Measurements from ENCODE around the gene RBM6. TPM values are rescaled to one million over a fixed set of nuclear protein-coding genes. Genes with fewer than 3 reads are reported as not detected.
"Not testable (repeated sequence)": the region's sequence is repeated elsewhere in the genome, so short reads cannot be mapped to it uniquely, and the experiment has no call there.

RBM6 gene
- total RNA-seq, 1 donor from 2014 or later, result 101 TPM

GRCh38 chr3:49911124-49911420, 28.9 kb upstream of the RBM6 start:
- DNase-seq, result no peak
- intact Hi-C loops (cut with DNase I), result no loop called here
- Histone ChIP-seq H3K4me1 (peaks cover 7% of the 10 kb centered on the region), H3K27me3 (ENCODE audit: low read depth) (no peaks in the 10 kb centered on the region), H3K36me3 (peaks cover 45% of the 10 kb centered on the region), H3K4me3 (no peak overlapping the region), H3K27ac (no peak overlapping the region), H3K9me3 (no peaks in the 10 kb centered on the region)
- TF ChIP-seq CTCF (IDR thresholded peaks at IDR 0.05), result no peak
- ATAC-seq, result no peak

- H3K9me3 ChIP-seq, result no peaks in the 10 kb centered on the region
- ATAC-seq (no peak), DNase-seq (no peak)
- H3K4me3 ChIP-seq, result no peak overlapping the region
- TF ChIP-seq CTCF (IDR thresholded peaks at IDR 0.05), result no peak
- H3K27me3 ChIP-seq (ENCODE audit: low read depth), result no peaks in the 10 kb centered on the region
- intact Hi-C loops (cut with DNase I), result no loop called here
- H3K27ac ChIP-seq, result no peak overlapping the region
- peaks cover 2% of the 10 kb centered on the region for H3K4me1 ChIP-seq
- H3K36me3 ChIP-seq, result peaks cover 45% of the 10 kb centered on the region
These were observed 28.3 kb upstream of the RBM6 start for GRCh38 chr3:49911611-49912010.

GRCh38 chr3:49912881-49913281, 27.1 kb upstream of the RBM6 start:
- Histone ChIP-seq H3K27ac (no peak overlapping the region), H3K36me3 (peaks cover 45% of the 10 kb centered on the region), H3K27me3 (ENCODE audit: low read depth) (no peaks in the 10 kb centered on the region), H3K4me1 (no peaks in the 10 kb centered on the region), H3K9me3 (no peaks in the 10 kb centered on the region), H3K4me3 (no peak overlapping the region)
- no peak for ATAC-seq
- TF ChIP-seq CTCF (IDR thresholded peaks at IDR 0.05), result no peak
- intact Hi-C loops (cut with DNase I), result no loop called here
- no peak for DNase-seq

- Histone ChIP-seq H3K36me3 (peaks cover 31% of the 10 kb centered on the region), H3K27ac (no peak overlapping the region), H3K9me3 (no peaks in the 10 kb centered on the region), H3K4me1 (no peaks in the 10 kb centered on the region), H3K27me3 (ENCODE audit: low read depth) (no peaks in the 10 kb centered on the region), H3K4me3 (no peak overlapping the region)
- no peak for DNase-seq
- peak; percentile 18 to 48 for ATAC-seq
- TF ChIP-seq CTCF (IDR thresholded peaks at IDR 0.05), result no peak
- intact Hi-C loops (cut with DNase I), result no loop called here
These were observed 25.0 kb upstream of the RBM6 start for GRCh38 chr3:49914906-49915305.

GRCh38 chr3:49916686-49917085, 23.3 kb upstream of the RBM6 start:
- H3K9me3 ChIP-seq, result no peaks in the 10 kb centered on the region
- peaks cover 13% of the 10 kb centered on the region for H3K36me3 ChIP-seq
- intact Hi-C loops (cut with DNase I), result no loop called here
- no peaks in the 10 kb centered on the region for H3K27me3 ChIP-seq (ENCODE audit: low read depth)
- H3K27ac ChIP-seq, result no peak overlapping the region
- H3K4me3 ChIP-seq, result no peak overlapping the region
- DNase-seq (no peak), ATAC-seq (no peak)
- TF ChIP-seq CTCF (IDR thresholded peaks at IDR 0.05), result no peak
- no peaks in the 10 kb centered on the region for H3K4me1 ChIP-seq

GRCh38 chr3:49917806-49918590, 22.0 kb upstream of the RBM6 start:
- intact Hi-C loops (cut with DNase I); H3K9me3 ChIP-seq; DNase-seq; H3K27ac ChIP-seq; H3K4me1 ChIP-seq; H3K4me3 ChIP-seq; H3K36me3 ChIP-seq; H3K27me3 ChIP-seq (ENCODE audit: low read depth): not testable (repeated sequence)
- ATAC-seq, result peak in 1 of 2 donors; percentile 37
